Measurements from ENCODE around the gene CALCOCO1. TPM values are rescaled to one million over a fixed set of nuclear protein-coding genes. Genes with fewer than 3 reads are reported as not detected.

CALCOCO1 gene
- total RNA-seq, 2 donors from 2014 or later = 60.1 to 71.3 TPM

- Mint-ChIP-seq H3K9me3 (no peaks in the 10 kb centered on the region), H3K27ac (no peak overlapping the region), H3K27me3 (ENCODE audit: low read depth) (peaks cover 24% of the 10 kb centered on the region), H3K4me3 (no peak overlapping the region), H3K4me1 (ENCODE audit: low read depth) (peaks cover 15% of the 10 kb centered on the region), H3K36me3 (ENCODE audit: insufficient read depth in 2 of 2) (no peaks in the 10 kb centered on the region)
- ATAC-seq (replicated peaks in 1 of 2) (no peak), DNase-seq (no peak)
These were observed 21.0 kb upstream of the CALCOCO1 start for GRCh38 chr12:53748072-53748840.

- H3K9me3 Mint-ChIP-seq = no peaks in the 10 kb centered on the region
- peak overlapping the region in 1 of 2 donors; percentile 34 for H3K4me3 Mint-ChIP-seq
- peaks cover 16% of the 10 kb centered on the region for H3K4me1 Mint-ChIP-seq (ENCODE audit: low read depth)
- no peaks in the 10 kb centered on the region for H3K36me3 Mint-ChIP-seq (ENCODE audit: insufficient read depth in 2 of 2)
- no peak overlapping the region for H3K27ac Mint-ChIP-seq
- H3K27me3 Mint-ChIP-seq (ENCODE audit: low read depth) = peaks cover 35% of the 10 kb centered on the region
- DNase-seq (no peak), ATAC-seq (replicated peaks in 1 of 2) (peak in 1 of 2 donors; percentile 3)
These were observed 19.8 kb upstream of the CALCOCO1 start for GRCh38 chr12:53747095-53747494.

- Mint-ChIP-seq H3K36me3 (ENCODE audit: insufficient read depth in 2 of 2) (no peaks in the 10 kb centered on the region), H3K4me3 (peak overlapping the region in 1 of 2 donors; percentile 34), H3K27ac (no peak overlapping the region), H3K9me3 (no peaks in the 10 kb centered on the region), H3K27me3 (ENCODE audit: low read depth) (peaks cover 39% of the 10 kb centered on the region), H3K4me1 (ENCODE audit: low read depth) (peaks cover 16% of the 10 kb centered on the region)
- ATAC-seq (replicated peaks in 1 of 2) = peak; percentile 78 to 81
- peak; percentile 88 to 89 for DNase-seq
These were observed 19.4 kb upstream of the CALCOCO1 start for GRCh38 chr12:53746592-53747092.

- Mint-ChIP-seq H3K4me1 (ENCODE audit: low read depth) (peaks cover 17% of the 10 kb centered on the region), H3K9me3 (no peaks in the 10 kb centered on the region), H3K27ac (no peak overlapping the region), H3K27me3 (ENCODE audit: low read depth) (peaks cover 39% of the 10 kb centered on the region), H3K36me3 (ENCODE audit: insufficient read depth in 2 of 2) (no peaks in the 10 kb centered on the region), H3K4me3 (no peak overlapping the region)
- ATAC-seq (replicated peaks in 1 of 2) (no peak), DNase-seq (no peak)
These were observed 17.5 kb upstream of the CALCOCO1 start for GRCh38 chr12:53744751-53745150.

- H3K4me3 Mint-ChIP-seq = no peak overlapping the region
- H3K27ac Mint-ChIP-seq = no peak overlapping the region
- ATAC-seq (replicated peaks in 1 of 2) (no peak), DNase-seq (no peak)
- peaks cover 23% of the 10 kb centered on the region for H3K4me1 Mint-ChIP-seq (ENCODE audit: low read depth)
- H3K36me3 Mint-ChIP-seq (ENCODE audit: insufficient read depth in 2 of 2) = no peaks in the 10 kb centered on the region
- H3K9me3 Mint-ChIP-seq = no peaks in the 10 kb centered on the region
- peaks cover 39% of the 10 kb centered on the region for H3K27me3 Mint-ChIP-seq (ENCODE audit: low read depth)
These were observed 16.8 kb upstream of the CALCOCO1 start for GRCh38 chr12:53744130-53744441.

GRCh38 chr12:53743266-53744129 is 16.2 kb upstream of the CALCOCO1 start:
- peak overlapping the region; percentile 29 to 73 for H3K4me3 Mint-ChIP-seq
- no peaks in the 10 kb centered on the region for H3K9me3 Mint-ChIP-seq
- H3K4me1 Mint-ChIP-seq (ENCODE audit: low read depth) = peaks cover 29% of the 10 kb centered on the region
- no peaks in the 10 kb centered on the region for H3K36me3 Mint-ChIP-seq (ENCODE audit: insufficient read depth in 2 of 2)
- peaks cover 39% of the 10 kb centered on the region for H3K27me3 Mint-ChIP-seq (ENCODE audit: low read depth)
- peak; percentile 63 to 68 for ATAC-seq (replicated peaks in 1 of 2)
- no peak overlapping the region for H3K27ac Mint-ChIP-seq
- DNase-seq = peak; percentile 60 to 70

GRCh38 chr12:53740130-53740491 is 12.9 kb upstream of the CALCOCO1 start:
- no peaks in the 10 kb centered on the region for H3K36me3 Mint-ChIP-seq (ENCODE audit: insufficient read depth in 2 of 2)
- no peak for ATAC-seq (replicated peaks in 1 of 2)
- H3K27ac Mint-ChIP-seq = no peak overlapping the region
- H3K27me3 Mint-ChIP-seq (ENCODE audit: low read depth) = peaks cover 27% of the 10 kb centered on the region
- no peak for DNase-seq
- H3K4me3 Mint-ChIP-seq = peak overlapping the region in 1 of 2 donors; percentile 86
- no peaks in the 10 kb centered on the region for H3K9me3 Mint-ChIP-seq
- peaks cover 25% of the 10 kb centered on the region for H3K4me1 Mint-ChIP-seq (ENCODE audit: low read depth)

- Mint-ChIP-seq H3K4me1 (ENCODE audit: low read depth) (peaks cover 25% of the 10 kb centered on the region), H3K27me3 (ENCODE audit: low read depth) (peaks cover 21% of the 10 kb centered on the region), H3K4me3 (peak overlapping the region; percentile 56 to 86), H3K27ac (no peak overlapping the region), H3K9me3 (no peaks in the 10 kb centered on the region), H3K36me3 (ENCODE audit: insufficient read depth in 2 of 2) (no peaks in the 10 kb centered on the region)
- DNase-seq = no peak
- peak; percentile 6 to 11 for ATAC-seq (replicated peaks in 1 of 2)
These were observed 12.2 kb upstream of the CALCOCO1 start for GRCh38 chr12:53739214-53740129.

- DNase-seq (peak; percentile 49 to 60), ATAC-seq (replicated peaks in 1 of 2) (peak; percentile 64 to 71)
- peaks cover 25% of the 10 kb centered on the region for H3K4me1 Mint-ChIP-seq (ENCODE audit: low read depth)
- peaks cover 19% of the 10 kb centered on the region for H3K27me3 Mint-ChIP-seq (ENCODE audit: low read depth)
- no peak overlapping the region for H3K27ac Mint-ChIP-seq
- H3K4me3 Mint-ChIP-seq = peak overlapping the region; percentile 56 to 86
- H3K36me3 Mint-ChIP-seq (ENCODE audit: insufficient read depth in 2 of 2) = no peaks in the 10 kb centered on the region
- no peaks in the 10 kb centered on the region for H3K9me3 Mint-ChIP-seq
These were observed 11.4 kb upstream of the CALCOCO1 start for GRCh38 chr12:53738406-53739213.

GRCh38 chr12:53737951-53738405 is 10.7 kb upstream of the CALCOCO1 start:
- Mint-ChIP-seq H3K27me3 (ENCODE audit: low read depth) (peaks cover 13% of the 10 kb centered on the region), H3K36me3 (ENCODE audit: insufficient read depth in 2 of 2) (no peaks in the 10 kb centered on the region), H3K4me3 (peak overlapping the region; percentile 56 to 86), H3K4me1 (ENCODE audit: low read depth) (peaks cover 20% of the 10 kb centered on the region), H3K27ac (no peak overlapping the region), H3K9me3 (no peaks in the 10 kb centered on the region)
- ATAC-seq (replicated peaks in 1 of 2) (no peak), DNase-seq (no peak)

- no peak for DNase-seq
- no peak for ATAC-seq (replicated peaks in 1 of 2)
- Mint-ChIP-seq H3K4me1 (ENCODE audit: low read depth) (peaks cover 20% of the 10 kb centered on the region), H3K27ac (no peak overlapping the region), H3K27me3 (ENCODE audit: low read depth) (peaks cover 6% of the 10 kb centered on the region), H3K9me3 (no peaks in the 10 kb centered on the region), H3K36me3 (ENCODE audit: insufficient read depth in 2 of 2) (no peaks in the 10 kb centered on the region), H3K4me3 (no peak overlapping the region)
These were observed 10.0 kb upstream of the CALCOCO1 start for GRCh38 chr12:53737093-53737808.
